OCI-LY1 (cell line): ENCODE measurements around the gene CMTM4.

Experiments used
- H2AFZ ChIP-seq: fragments of 200-600 bp; sonication (generic), shearing (Covaris generic); 2 replicates; pipeline ENCODE4 v1.6.0; 2014; ENCODE audit warnings: antibody characterized with exemption, mild to moderate bottlenecking, low read length
- H3F3A ChIP-seq: fragments of 200-600 bp; sonication (generic), shearing (Covaris generic); 2 replicates; pipeline ENCODE4 v1.6.0; 2014; ENCODE audit warnings: mild to moderate bottlenecking, antibody characterized with exemption, low read length, moderate library complexity; ENCODE audit not compliant: insufficient read depth
- H3K27ac ChIP-seq: fragments of 200-600 bp; sonication (generic); 2 replicates; pipeline ENCODE4 v1.5.1; 2014; ENCODE audit warnings: low read length, mixed run types, mild to moderate bottlenecking, low read depth; ENCODE audit not compliant: poor library complexity, severe bottlenecking
- H3K27me3 ChIP-seq: fragments of 200-600 bp; sonication (generic); 2 replicates; pipeline ENCODE4 v1.6.0; 2014; ENCODE audit warnings: antibody characterized with exemption, mild to moderate bottlenecking, low read length, moderate library complexity; ENCODE audit not compliant: insufficient read depth
- H3K36me3 ChIP-seq: fragments of 200-600 bp; sonication (generic); 2 replicates; pipeline ENCODE4 v1.6.1; 2014; ENCODE audit warnings: mild to moderate bottlenecking, antibody characterized with exemption, low read length, moderate library complexity, mixed read lengths; ENCODE audit not compliant: insufficient read depth
- H3K4me1 ChIP-seq: fragments of 200-600 bp; sonication (generic); 2 replicates; pipeline ENCODE4 v1.5.1; 2014; ENCODE audit warnings: mild to moderate bottlenecking, low read length, moderate library complexity; ENCODE audit not compliant: insufficient read depth, severe bottlenecking
- H3K4me2 ChIP-seq: fragments of 200-600 bp; sonication (generic), shearing (Covaris generic); 2 replicates; pipeline ENCODE4 v1.6.1; 2014; ENCODE audit warnings: low read length
- H3K4me3 ChIP-seq: fragments of 200-600 bp; sonication (generic); 2 replicates; pipeline ENCODE4 v1.5.1; 2014; ENCODE audit warnings: low read length, low read depth, mild to moderate bottlenecking, mixed read lengths; ENCODE audit not compliant: poor library complexity, severe bottlenecking
- H3K79me2 ChIP-seq: fragments of 200-600 bp; shearing (Covaris generic); 2 replicates; pipeline ENCODE4 v1.6.1; 2016; ENCODE audit warnings: mixed run types, low read length, mixed read lengths; ENCODE audit not compliant: insufficient read depth
- H3K9ac ChIP-seq: fragments of 200-600 bp; sonication (generic), shearing (Covaris generic); 2 replicates; pipeline ENCODE4 v1.6.1; 2014; ENCODE audit warnings: mild to moderate bottlenecking, low read length, mixed read lengths
- H3K9me2 ChIP-seq: fragments of 200-600 bp; sonication (generic), shearing (Covaris generic); 2 replicates; pipeline ENCODE4 v1.6.1; 2014; ENCODE audit warnings: low read depth, mild to moderate bottlenecking, low read length, mixed read lengths
- H3K9me3 ChIP-seq: fragments of 200-600 bp; shearing (Covaris generic); 2 replicates; pipeline ENCODE4 v1.6.1; 2014; ENCODE audit warnings: low read length, mixed read lengths
- H4K20me1 ChIP-seq: fragments of 200-600 bp; sonication (generic), shearing (Covaris generic); 2 replicates; pipeline ENCODE4 v1.6.0; 2016; ENCODE audit warnings: mild to moderate bottlenecking, low read length; ENCODE audit not compliant: insufficient read depth
- EZH2 ChIP-seq: fragments of 200-600 bp; sonication (generic), shearing (Covaris generic); IDR thresholded peaks from 2 replicates; pipeline ENCODE4 v1.8.0; 2017; ENCODE audit warnings: borderline replicate concordance, mixed run types, mild to moderate bottlenecking, antibody characterized with exemption, low read length, moderate library complexity, mixed read lengths
- TF ChIP-seq, protein P1 (sequence below): fragments of 200-600 bp; sonication (generic), shearing (Covaris generic); IDR thresholded peaks from 2 replicates; pipeline ENCODE4 v1.5.1; 2017; ENCODE audit warnings: mild to moderate bottlenecking, antibody characterized with exemption, low read length, moderate library complexity, mixed read lengths

CMTM4 gene

GRCh38 chr16:66682271-66682670 lies 14.3 kb downstream of the CMTM4 start:
- H3K9me2 ChIP-seq, result no peaks in the 10 kb centered on the region
- no peak overlapping the region for H3K4me3 ChIP-seq
- H3K79me2 ChIP-seq, result no peaks in the 10 kb centered on the region
- no peak overlapping the region for H3K9ac ChIP-seq
- no peak overlapping the region for H3K27ac ChIP-seq
- H3K9me3 ChIP-seq, result no peaks in the 10 kb centered on the region
- no peaks in the 10 kb centered on the region for H3K4me1 ChIP-seq
- H3K27me3 ChIP-seq, result no peaks in the 10 kb centered on the region; the same call in 1 of the 2 replicates
- H4K20me1 ChIP-seq, result no peaks in the 10 kb centered on the region
- H2AFZ ChIP-seq, result no peak overlapping the region
- no peaks in the 10 kb centered on the region for H3F3A ChIP-seq
- H3K36me3 ChIP-seq, result no peaks in the 10 kb centered on the region
- no peak overlapping the region for H3K4me2 ChIP-seq
- TF ChIP-seq EZH2, result no peak
- TF ChIP-seq, protein P1, sequence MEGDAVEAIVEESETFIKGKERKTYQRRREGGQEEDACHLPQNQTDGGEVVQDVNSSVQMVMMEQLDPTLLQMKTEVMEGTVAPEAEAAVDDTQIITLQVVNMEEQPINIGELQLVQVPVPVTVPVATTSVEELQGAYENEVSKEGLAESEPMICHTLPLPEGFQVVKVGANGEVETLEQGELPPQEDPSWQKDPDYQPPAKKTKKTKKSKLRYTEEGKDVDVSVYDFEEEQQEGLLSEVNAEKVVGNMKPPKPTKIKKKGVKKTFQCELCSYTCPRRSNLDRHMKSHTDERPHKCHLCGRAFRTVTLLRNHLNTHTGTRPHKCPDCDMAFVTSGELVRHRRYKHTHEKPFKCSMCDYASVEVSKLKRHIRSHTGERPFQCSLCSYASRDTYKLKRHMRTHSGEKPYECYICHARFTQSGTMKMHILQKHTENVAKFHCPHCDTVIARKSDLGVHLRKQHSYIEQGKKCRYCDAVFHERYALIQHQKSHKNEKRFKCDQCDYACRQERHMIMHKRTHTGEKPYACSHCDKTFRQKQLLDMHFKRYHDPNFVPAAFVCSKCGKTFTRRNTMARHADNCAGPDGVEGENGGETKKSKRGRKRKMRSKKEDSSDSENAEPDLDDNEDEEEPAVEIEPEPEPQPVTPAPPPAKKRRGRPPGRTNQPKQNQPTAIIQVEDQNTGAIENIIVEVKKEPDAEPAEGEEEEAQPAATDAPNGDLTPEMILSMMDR, result no peak

GRCh38 chr16:66681676-66682075 lies 14.9 kb downstream of the CMTM4 start:
- Histone ChIP-seq H3K9ac (no peak overlapping the region), H3F3A (no peaks in the 10 kb centered on the region), H4K20me1 (no peaks in the 10 kb centered on the region), H3K79me2 (no peaks in the 10 kb centered on the region), H3K27ac (no peak overlapping the region), H3K4me1 (no peaks in the 10 kb centered on the region), H3K4me3 (no peak overlapping the region), H3K27me3 (no peaks in the 10 kb centered on the region; the same call in 1 of the 2 replicates), H3K4me2 (no peak overlapping the region), H3K36me3 (no peaks in the 10 kb centered on the region), H3K9me2 (no peaks in the 10 kb centered on the region), H2AFZ (no peak overlapping the region), H3K9me3 (no peaks in the 10 kb centered on the region)
- no peak for TF ChIP-seq EZH2
- TF ChIP-seq, protein P1, result no peak

DNA sequence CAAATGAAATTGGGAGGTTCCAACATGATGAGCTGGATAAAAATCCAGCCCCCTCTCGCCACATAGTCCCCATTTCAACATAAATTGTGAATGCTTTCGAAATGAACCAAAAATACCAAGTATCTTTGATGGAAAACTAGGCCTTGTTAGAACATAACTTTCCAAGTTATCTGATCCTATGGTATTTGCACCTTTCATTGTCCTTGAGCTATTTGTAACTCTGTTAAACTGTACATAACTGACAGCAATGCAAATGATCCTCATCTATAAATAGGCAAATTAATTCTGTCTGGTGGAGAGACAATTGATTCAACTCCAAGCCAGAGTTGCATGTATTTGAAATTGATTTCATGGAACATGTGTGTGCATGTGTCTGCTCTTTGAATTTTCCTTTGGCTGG lies 18.2 kb downstream of the CMTM4 start:
- Histone ChIP-seq H3K27me3 (no peaks in the 10 kb centered on the region; the same call in 1 of the 2 replicates), H3K9me3 (no peaks in the 10 kb centered on the region), H3K9ac (no peak overlapping the region), H3K27ac (no peak overlapping the region), H3K9me2 (no peaks in the 10 kb centered on the region), H3K4me2 (no peak overlapping the region), H3K4me1 (no peaks in the 10 kb centered on the region), H3K4me3 (no peak overlapping the region), H3K79me2 (no peaks in the 10 kb centered on the region), H3F3A (no peaks in the 10 kb centered on the region), H4K20me1 (no peaks in the 10 kb centered on the region), H2AFZ (no peak overlapping the region), H3K36me3 (no peaks in the 10 kb centered on the region)
- TF ChIP-seq, protein P1, result no peak
- no peak for TF ChIP-seq EZH2
